Stimulated activated CD8-positive, alpha-beta memory T cell treated with anti-CD3 and anti-CD28 coated beads, Interleukin-2, amount 100 ng/mL, for 48 hours (primary cell): ENCODE results near the gene ST6GALNAC3.

Experiments
- DNase-seq, 2 donors: peaks; one replicate each; pipeline ENCODE4 v3.0.0-alpha.2; 2020; ENCODE audit warnings: low read depth in 2 of 2

The ST6GALNAC3 gene

DNA sequence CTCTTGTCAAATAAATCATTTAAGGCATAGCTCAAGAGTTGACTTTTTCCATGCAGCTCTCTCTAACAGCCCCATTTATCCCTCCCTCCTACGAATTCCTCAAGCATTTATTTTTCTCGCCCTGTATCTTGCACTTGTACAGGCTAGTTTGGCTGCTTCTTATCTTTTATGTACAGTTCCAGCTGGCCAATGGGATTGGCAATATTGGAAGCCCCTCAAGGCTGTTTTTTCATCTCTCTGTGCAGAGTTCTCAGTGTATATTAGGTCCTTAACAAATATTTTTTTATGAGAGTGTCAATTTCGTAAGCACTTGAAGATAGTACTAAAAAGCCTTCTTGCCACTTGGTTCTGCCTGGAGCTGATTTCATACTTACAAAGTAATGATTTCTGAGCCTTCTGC lies 356.0 kb downstream of the ST6GALNAC3 start:
- no peak for DNase-seq

DNA sequence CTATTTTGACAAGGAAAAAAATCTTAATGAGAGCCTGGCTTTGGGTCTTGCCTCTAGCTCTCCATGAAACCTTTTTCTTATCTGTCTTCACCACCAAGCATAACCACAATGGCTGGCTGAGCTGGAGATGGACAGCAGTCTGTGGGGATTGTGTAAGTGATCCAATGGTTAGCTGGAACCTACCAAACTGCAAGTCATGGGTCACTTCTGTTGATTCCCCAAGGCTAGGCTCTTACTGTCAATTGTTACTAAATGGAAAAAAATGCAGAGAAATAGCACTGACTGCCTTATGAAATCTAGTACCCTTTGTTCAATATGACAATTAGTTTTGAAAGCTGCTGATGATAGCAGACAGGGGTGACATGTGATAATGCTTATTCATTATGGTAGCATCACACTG lies 359.0 kb downstream of the ST6GALNAC3 start:
- DNase-seq, result no peak

DNA sequence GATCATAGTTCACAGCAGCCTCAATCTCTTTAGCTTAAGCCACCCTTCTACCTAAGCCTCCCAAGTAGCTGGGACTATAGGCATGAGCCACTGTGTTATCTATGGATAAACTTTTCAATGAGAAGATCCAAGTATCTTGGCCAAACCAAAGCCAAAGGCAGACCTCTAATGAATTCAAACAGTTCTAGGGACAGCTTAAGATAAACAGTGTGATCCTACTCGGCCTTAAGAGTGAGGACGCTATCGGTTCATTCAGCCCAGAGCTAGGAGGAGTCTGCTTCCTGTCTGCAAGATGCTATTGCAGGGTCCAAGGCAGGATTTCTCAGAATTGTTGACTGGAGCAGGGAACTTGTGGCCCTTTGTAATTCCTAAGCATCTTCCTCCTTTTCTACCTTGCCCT lies 368.7 kb downstream of the ST6GALNAC3 start:
- DNase-seq, result no peak

DNA sequence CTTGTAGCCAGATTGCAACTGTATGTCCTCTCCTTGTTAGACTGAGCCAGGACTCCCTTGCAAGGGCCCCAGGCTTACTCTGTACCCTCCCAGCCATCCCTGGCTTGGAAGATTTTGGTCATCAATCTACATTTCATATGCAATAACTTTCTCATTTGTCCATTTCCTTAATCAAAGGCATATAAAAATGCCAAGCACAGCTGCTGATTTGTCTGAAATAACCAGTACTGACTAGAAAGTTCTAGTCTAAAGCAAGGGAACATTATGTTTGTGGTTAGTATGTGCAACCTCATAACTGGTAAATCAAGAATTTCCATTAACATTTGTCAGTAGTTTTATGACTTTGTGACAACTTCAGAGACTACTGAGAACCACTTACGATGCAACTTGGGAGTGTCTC lies 370.2 kb downstream of the ST6GALNAC3 start:
- DNase-seq, result no peak

DNA sequence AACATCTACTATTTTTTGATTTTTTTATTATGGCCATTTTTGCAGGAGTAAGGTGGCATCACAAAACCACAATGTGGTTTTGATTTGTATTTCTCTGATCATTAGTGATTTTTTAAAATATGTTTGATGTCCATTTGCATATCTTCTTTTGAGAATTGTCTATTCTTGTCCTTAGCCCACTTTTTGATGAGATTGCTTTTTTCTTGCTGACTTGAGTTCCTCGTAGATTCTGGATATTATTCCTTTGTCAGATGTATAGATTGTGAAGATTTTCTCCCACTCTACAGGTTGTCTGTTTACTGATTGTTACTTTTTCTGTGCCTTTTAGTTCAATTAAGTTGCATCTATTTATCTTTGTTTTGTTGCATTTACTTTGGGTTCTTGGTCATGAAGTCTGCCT lies 375.7 kb downstream of the ST6GALNAC3 start:
- DNase-seq, result no peak

DNA sequence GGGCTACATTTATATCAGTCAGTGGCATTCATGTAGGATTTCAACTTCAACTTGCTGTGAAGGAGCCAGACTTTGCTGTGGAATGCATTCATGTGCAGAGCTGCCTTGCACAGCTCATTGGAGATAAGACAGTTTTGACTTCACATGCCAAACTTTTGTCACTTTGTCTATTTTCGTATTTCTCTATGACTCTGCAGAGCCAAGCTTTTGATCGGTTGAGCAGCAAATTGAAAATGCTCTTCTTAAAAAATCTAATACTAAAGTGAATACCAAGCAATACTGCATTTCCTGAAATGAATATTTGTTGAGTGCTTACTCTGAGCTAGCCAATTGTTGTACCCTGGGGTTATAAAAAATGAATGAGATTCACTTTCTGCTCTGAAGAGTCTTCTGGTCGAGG lies 388.7 kb downstream of the ST6GALNAC3 start:
- no peak for DNase-seq

DNA sequence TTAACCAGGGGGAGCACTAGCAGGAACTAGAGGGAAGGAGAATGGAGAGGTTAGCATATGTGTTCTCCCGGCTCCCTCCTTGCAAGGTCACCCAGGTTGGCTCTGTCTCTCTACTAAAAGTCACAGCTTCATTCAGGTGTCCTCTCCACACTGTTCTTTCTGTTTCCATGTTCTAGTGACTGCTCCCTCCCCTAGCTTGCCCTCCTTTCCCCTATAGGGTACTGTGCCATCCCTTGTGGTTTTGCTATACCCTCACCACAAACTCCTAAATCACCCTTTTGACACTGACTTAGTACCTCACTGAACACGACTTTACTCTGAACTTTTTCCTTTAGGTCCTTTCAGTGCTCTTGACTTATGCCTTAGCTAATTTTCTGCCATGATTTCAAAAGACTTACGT lies 389.3 kb downstream of the ST6GALNAC3 start:
- no peak for DNase-seq

DNA sequence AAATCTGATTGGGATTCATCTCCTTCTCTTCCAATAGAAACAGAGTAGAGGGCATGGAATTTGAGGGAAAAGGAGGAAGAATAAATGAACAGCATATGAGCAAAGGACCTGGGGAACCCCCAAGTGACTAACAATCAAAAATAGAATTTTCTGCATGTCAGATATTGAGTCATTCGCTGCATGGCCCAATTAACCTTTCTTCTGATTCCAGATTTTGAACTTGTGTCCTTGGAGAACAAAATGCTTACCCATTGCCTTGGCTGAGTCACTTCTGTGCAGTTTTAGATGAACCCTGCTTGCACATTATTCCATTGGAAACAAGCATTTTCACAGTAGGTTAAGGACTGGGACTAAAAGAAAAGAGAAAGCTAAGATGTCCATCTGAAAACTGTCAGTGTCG lies 390.5 kb downstream of the ST6GALNAC3 start:
- DNase-seq, result no peak

DNA sequence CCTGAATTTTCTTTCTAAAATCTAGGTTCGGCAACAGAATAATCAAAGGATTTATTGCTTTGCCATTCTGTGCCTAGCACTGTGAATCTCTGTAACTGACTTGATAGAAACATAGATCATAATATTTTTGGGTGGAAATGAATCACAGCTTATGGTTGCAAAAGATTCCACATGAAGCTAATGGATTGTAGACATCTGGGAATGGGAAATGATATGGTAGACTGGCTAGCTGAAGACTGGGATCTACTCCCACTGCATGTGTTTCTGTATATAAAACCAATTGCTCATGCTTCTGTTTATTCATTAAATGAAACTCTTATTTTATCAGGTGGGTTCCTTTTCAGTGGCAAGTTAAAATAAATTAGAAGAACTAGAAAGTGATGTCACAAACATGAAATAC lies 395.6 kb downstream of the ST6GALNAC3 start:
- no peak for DNase-seq

DNA sequence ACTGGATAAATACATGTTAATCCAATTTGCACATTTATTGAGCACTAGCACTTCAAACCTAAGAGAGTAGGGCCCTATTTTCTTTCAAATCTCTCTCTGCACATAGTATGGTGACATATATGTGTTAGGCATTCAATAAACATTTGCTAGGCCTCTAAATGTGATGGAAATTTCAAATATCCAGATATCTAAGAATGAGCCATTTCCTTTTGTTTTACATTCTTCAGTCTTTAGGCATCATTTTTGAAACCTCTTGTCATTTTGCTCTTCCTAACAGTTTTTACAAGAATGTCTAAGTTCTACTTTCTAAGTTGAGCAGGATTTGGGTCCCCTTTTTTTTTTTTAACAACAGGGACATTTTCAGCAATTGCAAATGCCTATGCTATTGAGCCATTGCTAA lies 397.0 kb downstream of the ST6GALNAC3 start:
- no peak for DNase-seq

DNA sequence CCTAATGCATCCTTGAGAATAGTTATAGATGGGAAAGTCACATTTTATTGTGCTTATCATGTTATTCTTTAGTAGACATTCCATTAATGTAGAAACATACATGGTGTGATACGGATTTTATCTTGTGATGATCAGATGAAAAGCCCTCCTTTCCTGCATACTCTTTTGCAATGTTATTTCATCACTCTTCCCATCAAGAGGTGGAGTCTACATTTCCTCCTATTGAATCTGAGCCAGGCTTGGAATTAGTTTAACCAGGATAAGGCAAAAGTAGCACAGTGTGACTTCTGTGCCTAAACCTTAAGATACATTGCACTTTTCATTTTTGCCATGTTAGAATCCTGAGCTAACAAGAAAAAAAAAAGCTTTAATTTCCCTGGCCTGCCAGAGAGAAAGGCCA lies 399.0 kb downstream of the ST6GALNAC3 start:
- DNase-seq, result no peak

DNA sequence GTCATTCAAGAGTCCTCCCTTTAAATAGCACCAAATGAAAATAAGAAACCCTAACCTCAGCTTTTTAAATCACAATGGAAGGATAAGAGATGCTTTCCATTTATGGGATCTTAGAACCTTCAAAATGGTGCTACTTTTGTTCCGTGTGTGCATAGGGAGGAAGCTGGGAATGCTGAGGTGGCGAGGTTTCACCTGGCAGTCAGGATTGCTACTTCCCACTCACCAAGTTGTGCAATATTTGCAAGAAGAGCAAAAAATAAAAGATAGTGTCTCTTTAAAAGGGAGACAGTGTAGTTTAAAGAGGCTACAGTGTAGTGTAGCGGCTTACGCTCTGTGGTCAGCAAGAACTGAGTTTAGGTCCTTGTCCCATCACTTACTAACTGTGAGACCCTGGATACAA lies 400.4 kb downstream of the ST6GALNAC3 start:
- DNase-seq, result no peak

DNA sequence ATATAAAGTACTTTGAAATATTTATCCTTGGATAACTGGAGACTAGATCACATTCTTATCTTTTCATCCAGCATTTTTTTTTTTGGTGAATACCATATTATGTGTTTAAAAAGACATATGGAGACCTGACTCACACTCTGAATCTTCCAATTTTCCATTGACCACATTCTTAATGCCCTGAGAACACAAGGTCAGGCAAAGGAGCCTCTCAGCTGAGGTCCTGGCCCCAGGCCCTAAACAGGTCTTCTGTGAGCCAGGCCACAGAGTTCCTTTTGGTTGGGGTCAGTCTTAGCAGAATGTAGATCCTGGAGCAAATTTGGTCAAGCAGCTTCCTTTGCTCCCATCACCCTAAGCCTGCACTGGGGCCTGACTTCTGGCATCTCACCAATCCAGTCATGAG lies 402.6 kb downstream of the ST6GALNAC3 start:
- DNase-seq, result no peak

DNA sequence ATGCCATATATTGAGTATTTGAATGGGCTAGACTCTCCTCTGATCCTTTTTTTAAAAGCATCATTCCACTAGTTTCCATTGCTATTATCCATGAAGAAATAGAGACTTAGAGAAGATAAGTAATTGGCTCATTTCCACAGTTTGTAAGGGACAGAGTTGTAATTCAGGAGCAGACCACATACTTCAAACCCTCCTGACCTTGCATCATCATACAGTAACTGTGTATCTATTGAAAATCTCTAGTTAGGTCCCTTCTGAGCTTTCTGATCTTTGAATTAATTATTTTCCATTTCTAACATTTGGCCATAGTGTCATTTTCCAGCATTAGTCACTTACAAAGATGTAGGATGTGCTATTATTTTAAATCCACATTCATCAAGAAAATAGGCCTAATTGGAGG lies 406.3 kb downstream of the ST6GALNAC3 start:
- DNase-seq, result no peak

DNA sequence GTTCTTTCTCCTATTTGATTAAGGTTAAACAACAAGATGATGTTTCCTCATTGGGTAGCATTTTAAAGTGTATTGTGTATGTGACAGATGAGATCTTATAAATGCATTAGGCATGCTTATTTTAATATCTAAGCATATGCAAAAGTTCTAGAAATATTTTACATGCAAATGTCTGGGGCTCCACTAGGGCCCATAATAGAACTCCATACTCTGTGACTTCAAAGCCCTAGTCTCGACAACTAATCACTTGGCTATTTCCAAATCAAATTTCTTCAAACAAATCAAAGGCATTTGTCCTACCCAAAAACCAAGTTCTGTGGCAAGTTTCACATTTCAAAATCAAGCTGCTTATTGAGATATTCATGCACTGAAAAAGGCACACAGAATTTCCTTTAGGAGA lies 407.1 kb downstream of the ST6GALNAC3 start:
- DNase-seq, result no peak

DNA sequence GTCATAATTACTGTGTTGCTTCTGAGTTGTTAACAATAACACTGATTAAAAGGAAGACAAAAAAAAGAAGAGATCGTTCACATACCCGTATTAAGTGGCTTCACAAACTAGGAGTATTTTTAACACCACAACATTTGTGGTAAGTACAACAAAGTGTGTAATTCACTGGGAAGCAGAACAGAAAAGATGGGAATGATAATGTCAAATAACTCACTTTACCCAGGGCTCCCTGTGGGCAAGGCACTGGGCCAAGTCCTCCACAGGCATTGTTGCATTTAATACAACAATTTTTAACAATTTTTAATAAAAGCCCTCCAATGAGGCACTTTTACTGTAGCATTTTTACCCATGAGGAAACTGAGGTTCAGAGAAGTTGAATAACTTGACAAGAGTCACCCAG lies 407.7 kb downstream of the ST6GALNAC3 start:
- DNase-seq, result no peak

DNA sequence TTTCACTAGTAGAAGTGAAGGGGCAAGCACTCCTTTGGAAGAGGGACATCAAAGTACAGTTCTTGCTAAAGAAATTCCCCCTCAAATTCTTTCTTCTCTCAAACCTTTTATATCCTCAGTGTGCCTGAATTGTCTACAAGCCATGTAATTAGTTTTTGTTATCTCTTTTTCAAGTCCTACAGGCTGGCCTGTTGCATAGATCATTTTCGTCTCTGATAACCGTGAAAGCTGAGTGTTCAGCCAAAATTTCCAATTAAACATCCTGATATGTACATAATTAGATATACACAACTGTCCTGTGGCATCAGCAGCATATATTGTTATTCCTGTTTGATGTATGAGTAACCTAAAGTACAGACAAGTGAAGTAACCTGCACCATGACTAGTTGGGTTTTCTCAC lies 417.2 kb downstream of the ST6GALNAC3 start:
- no peak for DNase-seq

DNA sequence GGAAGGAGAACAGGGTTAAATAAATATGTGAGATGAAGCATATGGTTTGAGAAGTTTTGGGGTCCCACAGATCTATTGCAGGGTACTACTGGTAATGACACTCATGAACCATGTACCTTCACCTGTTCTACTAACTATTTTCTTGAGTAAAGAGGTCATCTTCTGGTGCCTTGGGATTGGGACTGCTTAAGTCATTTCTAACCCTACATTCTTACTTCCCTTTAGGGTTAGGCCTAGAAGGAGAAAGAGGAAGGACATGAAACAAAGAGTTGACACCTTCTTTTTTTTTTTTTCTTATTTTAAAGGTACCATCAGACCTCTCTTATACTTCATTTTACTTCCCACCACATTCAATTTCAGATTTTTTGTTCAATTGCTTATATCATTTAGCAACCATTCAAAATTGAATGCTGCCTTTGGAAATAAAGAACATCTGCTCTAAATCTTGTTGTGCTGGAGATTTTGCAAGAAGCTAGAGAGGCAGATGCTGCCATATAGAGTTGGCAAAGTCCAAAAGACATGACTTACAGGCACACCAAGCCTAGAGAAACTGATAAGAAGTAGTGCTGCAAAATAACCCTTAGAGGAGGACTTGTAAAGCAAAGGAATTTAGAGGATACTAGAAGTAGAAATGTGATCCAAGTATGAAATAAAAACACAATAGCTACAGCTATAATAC lies 418.3 kb downstream of the ST6GALNAC3 start:
- no peak for DNase-seq

DNA sequence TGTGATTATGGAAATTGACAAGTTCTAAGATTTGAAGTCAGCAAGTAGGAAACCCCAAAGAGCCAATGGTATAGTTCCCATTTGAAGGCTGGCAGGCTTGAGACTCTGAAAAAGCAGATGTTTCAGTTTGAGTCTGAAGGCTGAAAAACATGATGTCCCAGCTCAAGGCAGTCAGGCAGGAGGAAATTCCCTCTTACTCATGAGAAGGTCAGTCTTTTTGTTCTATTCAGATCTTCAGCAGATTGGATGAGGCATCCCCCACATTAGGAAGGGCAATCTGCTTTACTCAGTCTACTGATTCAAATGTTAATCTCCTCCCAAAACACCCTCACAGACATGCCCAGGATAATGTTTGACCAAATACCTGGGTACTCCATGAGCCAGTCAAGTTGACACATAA lies 420.3 kb downstream of the ST6GALNAC3 start:
- DNase-seq, result no peak

DNA sequence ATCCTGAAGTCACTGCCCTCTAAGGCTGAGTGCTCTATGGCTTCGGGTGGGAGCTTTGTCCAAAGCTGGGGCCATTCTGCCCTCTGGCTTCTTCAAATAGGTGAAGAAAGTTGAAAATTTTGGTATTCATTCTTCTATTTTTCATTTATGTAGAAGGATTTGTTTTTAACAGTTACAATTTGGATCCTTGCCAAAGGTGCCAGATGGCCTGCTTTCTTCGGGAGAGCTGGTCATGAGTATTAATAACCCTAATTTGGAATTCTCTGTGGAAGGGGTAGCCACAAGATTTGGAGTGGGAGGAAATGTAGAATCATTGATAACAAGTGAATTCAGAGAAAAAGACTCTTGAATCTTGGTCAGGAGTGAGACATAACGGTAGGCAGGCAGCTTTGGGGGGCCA lies 422.3 kb downstream of the ST6GALNAC3 start:
- DNase-seq, result no peak

DNA sequence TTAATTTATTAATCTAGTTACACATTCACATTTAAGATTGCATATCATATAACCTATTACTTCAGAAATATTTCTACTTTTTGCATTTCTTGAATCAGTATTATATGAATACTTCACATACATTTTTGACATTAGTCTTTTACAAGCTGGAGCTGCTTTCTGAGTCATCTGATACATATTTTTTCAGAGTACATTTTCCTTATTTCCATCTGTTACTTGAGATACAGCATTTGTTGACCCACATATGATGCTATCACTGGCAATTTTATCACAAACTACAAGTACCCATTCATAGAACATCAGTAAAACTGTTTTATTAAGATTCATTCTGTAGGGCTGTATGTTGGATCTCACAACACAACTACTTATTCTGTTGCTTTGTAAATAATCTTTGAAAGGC lies 425.6 kb downstream of the ST6GALNAC3 start:
- no peak for DNase-seq

DNA sequence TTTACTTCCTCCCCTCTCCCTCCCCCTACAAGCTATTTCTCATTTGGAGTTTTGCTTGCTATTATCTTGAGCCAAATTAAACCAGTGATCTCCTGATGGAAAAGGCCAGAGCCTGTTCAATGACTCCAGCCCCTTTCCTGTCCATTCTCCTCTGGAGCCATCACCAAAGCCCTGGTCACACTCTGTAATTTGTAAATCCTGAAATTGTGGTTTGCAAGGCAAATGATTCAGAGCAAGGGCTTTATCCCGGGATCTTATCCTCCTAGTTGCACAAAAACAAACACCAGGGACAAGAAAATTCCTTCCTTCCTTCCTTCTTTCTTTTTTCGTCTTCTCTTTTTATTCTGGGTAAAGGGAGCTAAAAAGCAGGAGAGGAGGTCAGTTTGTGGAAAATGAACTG lies 426.6 kb downstream of the ST6GALNAC3 start:
- DNase-seq, result no peak

DNA sequence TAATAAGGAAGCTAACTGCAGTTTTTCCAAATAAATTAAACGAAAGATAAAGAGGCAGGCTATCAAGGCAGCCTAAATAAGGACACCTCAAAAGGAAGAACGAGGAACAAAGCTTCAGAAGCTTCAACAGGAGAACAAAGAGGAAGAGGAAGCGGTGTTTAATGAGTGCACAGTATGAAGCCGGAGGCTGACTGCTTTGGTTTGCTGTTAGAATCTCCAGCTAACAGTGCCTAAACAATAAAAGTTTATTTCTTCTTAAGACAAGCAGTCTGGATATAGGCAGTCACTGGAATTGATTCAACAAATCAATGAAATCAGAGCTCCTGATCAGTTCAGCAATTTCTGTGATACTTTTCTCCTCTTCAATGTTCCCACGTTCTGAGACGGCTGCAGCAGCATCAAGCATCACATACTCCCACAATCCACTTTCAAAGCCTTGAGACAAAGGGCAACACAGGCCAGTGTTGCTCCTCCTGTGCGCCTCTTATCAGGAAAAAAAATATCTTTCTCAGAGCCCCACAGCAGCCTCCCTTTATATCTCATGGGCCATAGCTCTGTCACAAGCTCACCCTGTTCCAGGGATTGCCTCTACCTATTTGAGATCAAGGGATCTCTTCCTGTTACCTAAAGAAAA lies 427.2 kb downstream of the ST6GALNAC3 start:
- DNase-seq, result no peak

DNA sequence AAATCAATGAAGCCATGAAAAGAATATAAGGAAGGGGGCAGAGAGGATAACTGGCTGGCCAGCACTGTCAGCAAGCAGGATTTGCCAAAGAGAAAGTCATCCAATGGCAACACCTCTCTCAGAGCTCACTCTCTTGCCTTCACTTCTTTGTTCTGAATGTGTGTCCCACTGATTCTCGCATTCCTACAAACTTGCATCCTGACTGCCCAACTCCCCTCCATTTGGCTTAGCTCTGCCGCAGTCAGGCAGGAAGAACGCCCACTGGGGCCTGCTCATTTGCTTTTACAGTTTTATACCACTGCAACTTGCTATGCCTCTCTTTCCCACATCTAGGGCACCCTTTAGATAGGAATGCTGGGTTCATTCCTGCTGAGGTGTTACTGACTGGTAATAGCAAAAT lies 428.6 kb downstream of the ST6GALNAC3 start:
- no peak for DNase-seq
